Esophagus muscularis mucosa (tissue), 4 donors: Measurements from ENCODE around the gene NEDD9. TPM values are rescaled to one million over a fixed set of nuclear protein-coding genes. Genes with fewer than 3 reads are reported as not detected.
A peak's percentile ranks its signal among the peaks of the same experiment; 100 is the strongest.

ENCODE experiments used
- DNase-seq: peaks from one replicate; pipeline ENCODE4 v3.0.0-alpha.2; 2017; ENCODE audit errors: extremely low spot score
- H3K27ac ChIP-seq, 4 donors: fragments of 200-600 bp; sonication (generic); replicated peaks in 1 of 4; 1 replicate in 3 of 4; 2 replicates in 1 of 4; pipeline ENCODE4 v1.5.1; 2016 to 2019; ENCODE audit warnings: mild to moderate bottlenecking in 1 of 4
- H3K27me3 ChIP-seq, 4 donors: fragments of 200-600 bp; sonication (generic); one replicate each; pipeline versions ENCODE4 v1.5.1 to v1.6.0; 2016 to 2019
- H3K36me3 ChIP-seq, 4 donors: fragments of 200-600 bp; sonication (generic); one replicate each; pipeline ENCODE4 v1.5.1; 2016 to 2019
- H3K4me1 ChIP-seq, 4 donors: fragments of 200-600 bp; sonication (generic); one replicate each; pipeline ENCODE4 v1.5.1; 2016 to 2019
- H3K4me3 ChIP-seq, 4 donors: fragments of 200-600 bp; sonication (generic); 1 replicate in 2 of 4; 2 replicates in 2 of 4; pipeline ENCODE4 v1.5.1; 2016 to 2019; ENCODE audit warnings: mild to moderate bottlenecking in 4 of 4, moderate library complexity in 1 of 4
- H3K9me3 ChIP-seq, 4 donors: fragments of 200-600 bp; sonication (generic); 1 replicate in 3 of 4; 2 replicates in 1 of 4; pipeline ENCODE4 v1.5.1; 2016 to 2019
- CTCF ChIP-seq, 3 experiments: fragments of 200-600 bp in 2 of 3; fragments of 450-650 bp in 1 of 3; sonication (generic) in 2 of 3; IDR thresholded peaks; one replicate each; pipeline ENCODE4 v1.5.1; 2017 to 2019; ENCODE audit warnings: antibody characterized with exemption in 3 of 3, mild to moderate bottlenecking in 2 of 3, moderate library complexity in 1 of 3
- EP300 ChIP-seq: sonication (generic); formaldehyde crosslinking; IDR thresholded peaks from one replicate; pipeline ENCODE4 v1.6.1; 2017; ENCODE audit warnings: antibody characterized with exemption
- POLR2A ChIP-seq: fragments of 450-650 bp; IDR thresholded peaks from one replicate; pipeline ENCODE4 v1.6.1; 2017; ENCODE audit warnings: antibody characterized with exemption, moderate library complexity, mild to moderate bottlenecking, low read depth
- POLR2AphosphoS5 ChIP-seq, 2 donors: sonication (generic); formaldehyde crosslinking; IDR thresholded peaks; one replicate each; pipeline ENCODE4 v1.6.1; 2017; ENCODE audit warnings: antibody characterized with exemption in 2 of 2
- WGBS: methylation state at CpG from one replicate; pipeline ENCODE4 v1.1.5; 2018; 5-methylcytosine and 5-hydroxymethylcytosine counted together
- intact Hi-C: fragments of 100-400 bp; cut with DNase I; formaldehyde crosslinking; loops from one replicate; pipeline ENCODE4 v1.15.1; 2023
- total RNA-seq, 4 donors: library from RNA; depleted of rRNA; stranded (reverse); fragments of >200 nt; gene quantifications; one replicate each; pipeline versions ENCODE4 v1.1.0 to v1.2.1, GENCODE V29; 2016

Gene NEDD9
- total RNA-seq, 4 donors from 2014 or later: 18.3 to 47.2 (median 32.9) TPM

DNA sequence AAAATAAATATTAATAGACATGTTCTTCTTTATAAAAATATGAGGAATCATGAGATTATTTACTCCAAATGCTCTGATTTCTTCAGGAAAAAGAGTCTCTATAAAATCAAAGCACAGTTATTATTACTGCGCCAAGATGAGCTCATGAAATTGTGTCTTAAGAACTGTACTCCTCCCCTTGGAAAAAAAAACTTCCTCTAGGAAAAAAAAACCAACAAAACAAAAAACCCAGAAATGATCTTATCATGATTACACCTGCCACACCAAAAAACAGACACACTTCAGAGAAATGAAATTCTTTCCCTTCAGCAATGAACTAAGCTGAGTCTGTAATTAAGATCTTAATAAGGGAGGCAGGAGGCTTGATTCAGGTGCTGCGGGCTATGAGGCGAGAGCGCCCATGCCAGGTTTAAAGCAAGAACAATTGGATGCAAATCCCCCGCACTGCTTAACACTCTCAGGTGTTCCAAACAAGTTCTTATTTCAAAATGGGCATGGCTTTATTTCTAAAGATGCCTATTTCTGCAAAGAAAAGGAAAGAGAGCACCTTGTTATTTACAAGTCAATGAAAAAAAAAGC is 9.1 kb downstream of the NEDD9 start:
- no peak for TF ChIP-seq POLR2A
- no peak for TF ChIP-seq EP300
- no peak for TF ChIP-seq CTCF (IDR thresholded peaks at IDR 0.05)
- TF ChIP-seq POLR2AphosphoS5 (IDR thresholded peaks at IDR 0.05): peak in 1 of 2 donors; percentile 1
- peaks cover 0 to 9% (median 0%) of the 10 kb centered on the region in 4 donors for H3K36me3 ChIP-seq
- DNase-seq: no peak
- no peak overlapping the region for H3K4me3 ChIP-seq
- peak overlapping the region; percentile 37 to 60 (median 45) for H3K27ac ChIP-seq
- intact Hi-C loops: no loop called here
- H3K9me3 ChIP-seq: no peaks in the 10 kb centered on the region
- no peaks in the 10 kb centered on the region for H3K27me3 ChIP-seq
- WGBS: 81% methylated on average over 5 of the region's 5 CpGs
- peaks cover 26 to 38% (median 37%) of the 10 kb centered on the region in 4 donors for H3K4me1 ChIP-seq

GRCh38 chr6:11222385-11223277 is 9.8 kb downstream of the NEDD9 start:
- peak overlapping the region; percentile 28 to 60 (median 44) for H3K27ac ChIP-seq
- no peak overlapping the region for H3K4me3 ChIP-seq
- H3K36me3 ChIP-seq: peaks cover 0 to 9% (median 0%) of the 10 kb centered on the region in 4 donors
- no peaks in the 10 kb centered on the region for H3K27me3 ChIP-seq
- H3K9me3 ChIP-seq: no peaks in the 10 kb centered on the region
- no peak for DNase-seq
- peaks cover 33 to 45% (median 44%) of the 10 kb centered on the region in 4 donors for H3K4me1 ChIP-seq
- 76% methylated on average over 5 of the region's 5 CpGs for WGBS
- intact Hi-C loops: no loop called here
- no peak for TF ChIP-seq EP300
- no peak for TF ChIP-seq POLR2A
- no peak for TF ChIP-seq POLR2AphosphoS5 (IDR thresholded peaks at IDR 0.05)
- no peak for TF ChIP-seq CTCF (IDR thresholded peaks at IDR 0.05)

DNA sequence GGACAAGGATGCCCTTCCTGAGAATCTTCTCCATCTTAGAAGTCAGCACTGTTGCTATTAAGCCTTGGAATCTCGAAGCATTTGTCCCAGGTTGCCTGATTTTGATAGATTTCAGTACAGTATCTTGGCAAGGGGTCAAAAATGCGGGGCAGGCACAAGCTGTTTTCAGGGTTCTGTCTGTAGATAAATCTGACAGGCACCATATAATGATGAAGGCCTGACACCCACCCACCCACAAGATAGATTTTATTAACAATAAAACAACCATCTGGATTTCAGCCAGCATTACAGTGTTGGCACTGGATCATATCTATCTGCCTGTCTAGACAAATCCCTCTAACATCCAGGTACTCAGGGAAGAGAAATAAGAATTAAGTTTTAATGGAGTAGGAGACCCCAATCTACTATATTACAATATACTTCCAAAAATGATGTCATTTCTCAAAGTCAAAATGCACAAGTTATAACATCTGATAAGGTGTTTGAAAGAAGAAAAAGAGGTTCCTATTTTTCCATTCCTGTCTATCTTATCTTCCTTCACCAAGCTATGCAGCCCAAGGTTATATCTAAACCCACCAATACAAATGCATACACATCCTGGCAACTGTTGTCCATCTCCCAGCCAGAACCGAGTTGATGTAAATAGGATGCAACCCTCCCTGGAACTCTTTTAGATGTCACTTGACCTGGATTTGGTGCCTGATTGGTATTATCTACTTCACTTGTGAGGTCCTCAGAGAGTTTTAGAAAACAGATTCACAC is 10.7 kb downstream of the NEDD9 start:
- no peak for DNase-seq
- 72% methylated on average over 3 of the region's 3 CpGs for WGBS
- Histone ChIP-seq H3K4me3 (no peak overlapping the region), H3K9me3 (no peaks in the 10 kb centered on the region), H3K27me3 (no peaks in the 10 kb centered on the region), H3K27ac (peak overlapping the region; percentile 2 to 60 (median 40)), H3K36me3 (peaks cover 0 to 11% (median 0%) of the 10 kb centered on the region in 4 donors), H3K4me1 (peaks cover 42 to 53% (median 53%) of the 10 kb centered on the region in 4 donors)
- TF ChIP-seq POLR2AphosphoS5 (IDR thresholded peaks at IDR 0.05) (no peak), CTCF (IDR thresholded peaks at IDR 0.05) (no peak), EP300 (no peak), POLR2A (no peak)
- intact Hi-C loops: no loop called here

GRCh38 chr6:11219400-11219834 is 13.1 kb downstream of the NEDD9 start:
- TF ChIP-seq CTCF (IDR thresholded peaks at IDR 0.05) (no peak), POLR2A (no peak), POLR2AphosphoS5 (IDR thresholded peaks at IDR 0.05) (no peak), EP300 (no peak)
- no peaks in the 10 kb centered on the region for H3K9me3 ChIP-seq
- 69% methylated on average over 4 of the region's 4 CpGs for WGBS
- H3K27me3 ChIP-seq: no peaks in the 10 kb centered on the region
- DNase-seq: no peak
- peak overlapping the region; percentile 52 to 82 (median 74) for H3K27ac ChIP-seq
- intact Hi-C loops: no loop called here
- peaks cover 61 to 76% (median 73%) of the 10 kb centered on the region in 4 donors for H3K4me1 ChIP-seq
- H3K36me3 ChIP-seq: peaks cover 0 to 16% (median 0%) of the 10 kb centered on the region in 4 donors
- H3K4me3 ChIP-seq: no peak overlapping the region
